Measurements from ENCODE around the gene AMDHD1.
"Not testable (repeated sequence)": the region's sequence is repeated elsewhere in the genome, so short reads cannot be mapped to it uniquely, and the experiment has no call there.

AMDHD1 gene

GRCh38 chr12:95966287-95966870, 23.2 kb downstream of the AMDHD1 start:
- DNase-seq, result no peak

- DNase-seq, result no peak
Measured at GRCh38 chr12:95967301-95967700, 24.2 kb downstream of the AMDHD1 start.

- DNase-seq, result not testable (repeated sequence)
Measured at GRCh38 chr12:95969116-95969515, 26.0 kb downstream of the AMDHD1 start.

- DNase-seq, result no peak
Measured at GRCh38 chr12:95970905-95971304, 27.8 kb downstream of the AMDHD1 start.

- no peak for DNase-seq
Measured at GRCh38 chr12:95972832-95973456, 29.8 kb downstream of the AMDHD1 start.

- no peak for DNase-seq
Measured at GRCh38 chr12:95974358-95974757, 31.2 kb downstream of the AMDHD1 start.

GRCh38 chr12:95975491-95975890, 32.4 kb downstream of the AMDHD1 start:
- DNase-seq, result no peak

- DNase-seq, result no peak
Measured at GRCh38 chr12:95976416-95976832, 33.3 kb downstream of the AMDHD1 start.

GRCh38 chr12:95977764-95978305, 34.7 kb downstream of the AMDHD1 start:
- DNase-seq, result no peak

GRCh38 chr12:95978351-95978750, 35.2 kb downstream of the AMDHD1 start:
- DNase-seq, result no peak

- DNase-seq, result no peak
Measured at GRCh38 chr12:95978774-95979173, 35.6 kb downstream of the AMDHD1 start.

GRCh38 chr12:95980437-95980836, 37.3 kb downstream of the AMDHD1 start:
- DNase-seq, result no peak

GRCh38 chr12:95982602-95983001, 39.5 kb downstream of the AMDHD1 start:
- no peak for DNase-seq

GRCh38 chr12:95984682-95985081, 41.6 kb downstream of the AMDHD1 start:
- DNase-seq, result no peak

GRCh38 chr12:95986635-95987570, 43.8 kb downstream of the AMDHD1 start:
- DNase-seq, result no peak

- no peak for DNase-seq
Measured at GRCh38 chr12:95988506-95989275, 45.6 kb downstream of the AMDHD1 start.

GRCh38 chr12:95989504-95990123, 46.5 kb downstream of the AMDHD1 start:
- DNase-seq, result no peak

- DNase-seq, result no peak
Measured at GRCh38 chr12:95990136-95990535, 47.0 kb downstream of the AMDHD1 start.

- DNase-seq, result no peak
Measured at GRCh38 chr12:95993907-95994306, 50.8 kb downstream of the AMDHD1 start.

GRCh38 chr12:95994476-95994875, 51.3 kb downstream of the AMDHD1 start:
- no peak for DNase-seq

- DNase-seq, result no peak
Measured at GRCh38 chr12:95995238-95996031, 52.3 kb downstream of the AMDHD1 start.

All from activated CD4-positive, CD25-positive, alpha-beta regulatory T cell treated with anti-CD3 and anti-CD28 coated beads, Interleukin-2, amount 50 U/mL, for 72 hours (primary cell).